PC-3 (cell line): ENCODE measurements around the gene AGPAT3. TPM values are rescaled to one million over a fixed set of nuclear protein-coding genes. Genes with fewer than 3 reads are reported as not detected.

Source experiments
- ATAC-seq: fragments of 200-7000 bp; cut with Tn5 transposase; 2 replicates; pipeline ENCODE4 v1.9.1; 2020; ENCODE audit warnings: mild to moderate bottlenecking, moderate library complexity
- BruUV-seq: library from RNA; stranded (reverse); fragments of 400-500 nt; replicated peaks from 2 replicates; lab custom pipeline; 2021; lab: Mats Ljungman, UMichigan
- CTCF ChIA-PET: fragments of 300-600 bp; sonication (Branson Sonifier 250); formaldehyde crosslinking; loops from one replicate; lab custom pipeline; 2022; ENCODE audit warnings: antibody characterized with exemption; lab: Charles Lee
- POLR2A ChIA-PET: fragments of 300-600 bp; sonication (Branson Sonifier 250); formaldehyde crosslinking; loops from one replicate; lab custom pipeline; 2022; ENCODE audit warnings: antibody characterized with exemption; ENCODE audit not compliant: unreplicated experiment; lab: Charles Lee
- DNase-seq: peaks from one replicate; pipeline ENCODE4 v3.0.0-alpha.2; 2015
- H2AFZ ChIP-seq: fragments of 300-600 bp; sonication (generic); 2 replicates; pipeline ENCODE4 v1.6.0; 2016; ENCODE audit warnings: antibody characterized with exemption, low read length
- H3F3A ChIP-seq: fragments of 300-600 bp; sonication (generic); one replicate; pipeline ENCODE4 v1.6.0; 2017; ENCODE audit warnings: antibody characterized with exemption, low read length, control low read depth, mild to moderate bottlenecking; ENCODE audit not compliant: unreplicated experiment
- H3K27ac ChIP-seq: fragments of 300-600 bp; sonication (generic); 2 replicates; pipeline ENCODE4 v1.5.1; 2016; ENCODE audit warnings: mild to moderate bottlenecking, low read length
- H3K27me3 ChIP-seq: fragments of 300-600 bp; sonication (generic); 2 replicates; pipeline ENCODE4 v1.6.1; 2016; ENCODE audit warnings: low read length, mixed read lengths
- H3K36me3 ChIP-seq: fragments of 300-600 bp; sonication (generic); 2 replicates; pipeline ENCODE4 v1.6.1; 2016; ENCODE audit warnings: low read depth, mixed run types, low read length, mixed read lengths
- H3K4me1 ChIP-seq: fragments of 300-600 bp; sonication (generic); 2 replicates; pipeline ENCODE4 v1.5.1; 2016; ENCODE audit warnings: low read length; ENCODE audit not compliant: insufficient read depth
- H3K4me2 ChIP-seq: fragments of 300-600 bp; sonication (generic); 2 replicates; pipeline ENCODE4 v1.6.0; 2016; ENCODE audit warnings: low read length
- H3K4me3 ChIP-seq: fragments of 300-600 bp; sonication (generic); 2 replicates; pipeline ENCODE4 v1.5.1; 2016; ENCODE audit warnings: mild to moderate bottlenecking, low read length, mixed read lengths
- H3K79me2 ChIP-seq: fragments of 300-600 bp; sonication (generic); 2 replicates; pipeline ENCODE4 v1.6.1; 2017; ENCODE audit warnings: low read length, mixed read lengths
- H3K9ac ChIP-seq: fragments of 300-600 bp; sonication (generic); 2 replicates; pipeline ENCODE4 v1.6.0; 2016; ENCODE audit warnings: mild to moderate bottlenecking, low read length
- H3K9me2 ChIP-seq: fragments of 300-600 bp; sonication (generic); replicated peaks from 2 replicates; pipeline ENCODE4 v1.6.1; 2016; ENCODE audit warnings: mixed run types, low read length, mixed read lengths
- H3K9me3 ChIP-seq: fragments of 300-600 bp; sonication (generic); 2 replicates; pipeline ENCODE4 v1.6.1; 2016; ENCODE audit warnings: low read length, mixed read lengths
- H4K20me1 ChIP-seq: fragments of 300-600 bp; sonication (generic); 2 replicates; pipeline ENCODE4 v1.6.1; 2016; ENCODE audit warnings: low read length, mixed read lengths
- EZH2 ChIP-seq: fragments of 300-600 bp; sonication (generic); IDR thresholded peaks from one replicate; pipeline ENCODE4 v1.6.1; 2017; ENCODE audit warnings: antibody characterized with exemption, mild to moderate bottlenecking, low read length; ENCODE audit not compliant: unreplicated experiment
- EZH2phosphoT487 ChIP-seq: fragments of 300-600 bp; sonication (generic); IDR thresholded peaks from 2 replicates; pipeline ENCODE4 v1.6.1; 2018; ENCODE audit warnings: mild to moderate bottlenecking, antibody characterized with exemption, low read length, borderline replicate concordance
- intact Hi-C: fragments of 100-400 bp; cut with micrococcal nuclease; formaldehyde crosslinking; loops from 2 replicates; pipeline ENCODE4 v1.9.0; 2023
- total RNA-seq: library from RNA; depleted of rRNA; stranded (reverse); fragments of >200 nt; gene quantifications from 2 replicates; pipeline ENCODE4 v1.2.3, GENCODE V29; 2014
- TF ChIP-seq, protein P1 (sequence below): fragments of 300-600 bp; sonication (generic); conservative IDR thresholded peaks from 2 replicates; pipeline ENCODE4 v1.5.1; 2017; ENCODE audit warnings: antibody characterized with exemption, low read depth, mild to moderate bottlenecking, low read length

AGPAT3 gene
- total RNA-seq, 1 experiment from 2014 or later: 76.1 TPM

DNA sequence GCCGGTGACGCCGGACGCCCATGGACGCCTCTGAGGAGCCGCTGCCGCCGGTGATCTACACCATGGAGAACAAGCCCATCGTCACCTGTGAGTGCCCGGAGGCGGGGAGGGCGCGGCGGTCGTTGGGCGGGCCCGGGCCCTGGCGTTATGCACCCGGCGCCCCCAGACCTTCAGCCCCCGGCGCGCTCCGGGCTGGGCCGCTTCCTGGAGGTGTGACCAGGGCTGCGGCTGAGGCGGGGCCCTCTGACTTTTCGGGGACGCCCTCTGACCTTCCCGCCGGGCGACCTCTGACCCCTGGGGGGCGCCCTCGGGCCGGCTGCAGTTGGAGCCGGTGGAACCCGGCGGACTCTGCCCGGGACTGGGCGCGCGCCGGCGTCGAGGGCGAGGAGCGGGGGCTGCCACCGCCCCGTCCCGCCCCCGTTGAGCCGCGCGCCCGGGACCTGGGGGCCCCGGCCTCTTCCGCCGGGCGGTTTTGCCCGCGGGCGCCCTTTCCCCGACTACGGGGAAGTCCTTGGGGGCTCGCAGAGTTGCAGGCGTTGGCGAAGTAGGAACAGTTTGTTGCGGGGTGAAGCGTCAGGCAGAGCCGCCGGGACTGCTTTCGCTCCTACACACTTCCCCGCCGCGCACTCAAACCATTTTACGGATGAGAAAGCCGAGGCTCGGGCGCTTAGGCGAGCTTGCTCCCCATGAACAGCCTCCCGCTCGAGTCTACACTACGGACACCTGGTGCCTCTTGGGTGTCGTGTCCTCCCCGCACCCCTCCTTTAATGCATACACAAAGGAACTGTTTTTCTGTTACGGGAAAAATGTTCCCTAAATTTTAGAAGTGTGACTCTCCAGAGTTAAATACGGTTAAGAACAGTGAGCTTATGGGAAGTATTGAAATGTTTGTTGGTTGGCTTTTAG lies 147.7 kb downstream of the AGPAT3 start:
- H3F3A ChIP-seq: no peaks in the 10 kb centered on the region
- H3K4me2 ChIP-seq: peak overlapping the region; percentile 96
- peaks cover 21% of the 10 kb centered on the region for H3K4me1 ChIP-seq
- 0 out of 2 replicates have a peak overlapping the region, but pooled peaks have one; percentile 23 for H3K27ac ChIP-seq
- peaks cover 64% of the 10 kb centered on the region for H3K79me2 ChIP-seq
- ChIA-PET CTCF (interaction anchor here (0.6 kb wide), 1 partner anchor 37 kb away, joined by 4 read pairs; no protein-coding TSS in a partner anchor), POLR2A (interaction anchor here (0.6 kb wide), 2 partner anchors 28 to 240 kb away, joined by 3 to 4 read pairs; no protein-coding TSS in a partner anchor)
- BruUV-seq: no TSS peak
- peak overlapping the region; percentile 35; the same call in 1 of the 2 replicates for H2AFZ ChIP-seq
- 0 out of 2 replicates have a peak, but pooled peaks cover 3% of the 10 kb centered on the region for H3K36me3 ChIP-seq
- no peaks in the 10 kb centered on the region for H3K27me3 ChIP-seq
- ATAC-seq: peak; percentile 49
- intact Hi-C loops: loop anchor here (2.0 kb wide), 1 partner anchor 36 kb away; no protein-coding TSS in a partner anchor
- H3K9me2 ChIP-seq: no peaks in the 10 kb centered on the region
- TF ChIP-seq, protein P1, sequence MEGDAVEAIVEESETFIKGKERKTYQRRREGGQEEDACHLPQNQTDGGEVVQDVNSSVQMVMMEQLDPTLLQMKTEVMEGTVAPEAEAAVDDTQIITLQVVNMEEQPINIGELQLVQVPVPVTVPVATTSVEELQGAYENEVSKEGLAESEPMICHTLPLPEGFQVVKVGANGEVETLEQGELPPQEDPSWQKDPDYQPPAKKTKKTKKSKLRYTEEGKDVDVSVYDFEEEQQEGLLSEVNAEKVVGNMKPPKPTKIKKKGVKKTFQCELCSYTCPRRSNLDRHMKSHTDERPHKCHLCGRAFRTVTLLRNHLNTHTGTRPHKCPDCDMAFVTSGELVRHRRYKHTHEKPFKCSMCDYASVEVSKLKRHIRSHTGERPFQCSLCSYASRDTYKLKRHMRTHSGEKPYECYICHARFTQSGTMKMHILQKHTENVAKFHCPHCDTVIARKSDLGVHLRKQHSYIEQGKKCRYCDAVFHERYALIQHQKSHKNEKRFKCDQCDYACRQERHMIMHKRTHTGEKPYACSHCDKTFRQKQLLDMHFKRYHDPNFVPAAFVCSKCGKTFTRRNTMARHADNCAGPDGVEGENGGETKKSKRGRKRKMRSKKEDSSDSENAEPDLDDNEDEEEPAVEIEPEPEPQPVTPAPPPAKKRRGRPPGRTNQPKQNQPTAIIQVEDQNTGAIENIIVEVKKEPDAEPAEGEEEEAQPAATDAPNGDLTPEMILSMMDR: 0 out of 2 replicates have a peak, but pooled peaks have one; percentile 17
- TF ChIP-seq EZH2phosphoT487: no peak
- peak overlapping the region; percentile 82 for H3K9ac ChIP-seq
- H4K20me1 ChIP-seq: peaks cover 41% of the 10 kb centered on the region
- peak overlapping the region; percentile 89 for H3K4me3 ChIP-seq
- DNase-seq: peak; percentile 32
- no peaks in the 10 kb centered on the region for H3K9me3 ChIP-seq

DNA sequence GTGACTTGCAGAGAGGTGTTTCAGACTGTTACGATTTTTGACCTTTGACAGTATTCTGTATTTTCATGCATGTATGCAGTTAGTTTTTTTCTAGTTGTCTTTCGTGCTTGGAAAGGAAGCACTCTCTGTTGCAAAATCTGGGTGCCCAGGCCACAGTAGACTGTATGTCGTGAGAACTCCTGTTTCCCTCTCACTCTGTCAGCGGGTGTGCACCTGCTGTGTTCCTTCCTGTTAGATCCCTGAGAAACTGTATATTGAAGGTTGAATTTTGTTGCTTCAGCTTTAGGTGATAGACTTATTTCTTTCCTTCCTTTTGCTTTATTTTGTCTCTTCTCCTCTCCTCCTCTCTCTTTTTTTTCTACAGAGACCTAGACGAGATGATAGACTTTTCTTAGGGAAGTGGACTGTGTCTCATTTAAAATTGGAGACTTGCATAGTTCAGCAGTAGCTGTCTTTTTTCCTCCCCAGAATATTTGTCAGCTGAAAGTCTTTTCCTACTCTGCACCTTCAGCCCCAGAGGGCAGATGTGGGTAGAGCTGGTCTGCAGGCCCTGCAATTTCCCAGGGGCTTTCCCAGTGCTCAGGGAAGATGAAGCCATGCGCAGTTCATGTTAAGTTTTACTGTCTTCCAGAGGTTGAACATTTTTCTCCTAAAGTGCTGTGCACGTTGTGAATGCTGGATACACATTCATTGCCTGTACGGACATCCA lies 148.5 kb downstream of the AGPAT3 start:
- BruUV-seq: TSS peak; percentile 40
- POLR2A ChIA-PET: interaction anchor here (0.7 kb wide), 1 partner anchor 38 kb away, joined by 3 read pairs; no protein-coding TSS in a partner anchor
- intact Hi-C loops: loop anchor here (2.0 kb wide), 1 partner anchor 37 kb away; no protein-coding TSS in a partner anchor
- ATAC-seq (peak; percentile 16; the same call in 1 of the 2 replicates), DNase-seq (peak; percentile 25)
- Histone ChIP-seq H3K36me3 (0 out of 2 replicates have a peak, but pooled peaks cover 3% of the 10 kb centered on the region), H3K4me3 (peak overlapping the region; percentile 89), H3K27me3 (no peaks in the 10 kb centered on the region), H3K9ac (peak overlapping the region; percentile 82), H3K27ac (peak overlapping the region; percentile 7; the same call in 1 of the 2 replicates), H3K79me2 (peaks cover 72% of the 10 kb centered on the region), H3K9me3 (no peaks in the 10 kb centered on the region), H3K9me2 (no peaks in the 10 kb centered on the region), H3K4me1 (peaks cover 21% of the 10 kb centered on the region), H3K4me2 (peak overlapping the region; percentile 96), H2AFZ (no peak overlapping the region), H4K20me1 (peaks cover 44% of the 10 kb centered on the region), H3F3A (no peaks in the 10 kb centered on the region)
- no peak for TF ChIP-seq EZH2
- no peak for TF ChIP-seq EZH2phosphoT487
- TF ChIP-seq, protein P1: no peak
- CTCF ChIA-PET: interaction anchor here (0.6 to 0.7 kb wide), 2 partner anchors 37 to 44 kb away, joined by 3 to 6 read pairs; no protein-coding TSS in a partner anchor
